Skeletal muscle tissue (tissue), 4 donors: Measurements from ENCODE around the gene TRIO. TPM values are rescaled to one million over a fixed set of nuclear protein-coding genes. Genes with fewer than 3 reads are reported as not detected.

Experiments used
- H3K27ac ChIP-seq: one replicate; pipeline ENCODE4 v1.7.0; 2013; ENCODE audit warnings: mild to moderate bottlenecking, low read depth, low read length, inconsistent platforms
- H3K27me3 ChIP-seq, 3 donors: one replicate each; pipeline ENCODE4 v1.7.0; 2013; ENCODE audit warnings: low read length in 3 of 3; ENCODE audit not compliant: control insufficient read depth in 3 of 3, insufficient read depth in 3 of 3
- H3K36me3 ChIP-seq, 3 donors: one replicate each; pipeline ENCODE4 v1.7.0; 2013; ENCODE audit warnings: low read length in 3 of 3; ENCODE audit not compliant: control insufficient read depth in 3 of 3, insufficient read depth in 3 of 3
- H3K4me1 ChIP-seq, 3 donors: one replicate each; pipeline ENCODE4 v1.7.0; 2013; ENCODE audit warnings: low read length in 3 of 3, mild to moderate bottlenecking in 3 of 3; ENCODE audit not compliant: control insufficient read depth in 3 of 3, insufficient read depth in 3 of 3
- H3K4me3 ChIP-seq, 3 donors: one replicate each; pipeline ENCODE4 v1.7.0; 2013; ENCODE audit warnings: low read length in 3 of 3
- H3K9ac ChIP-seq, 3 donors: one replicate each; pipeline ENCODE4 v1.7.0; 2013; ENCODE audit warnings: low read length in 3 of 3, mild to moderate bottlenecking in 3 of 3, moderate library complexity in 2 of 3, low read depth in 1 of 3
- H3K9me3 ChIP-seq, 3 donors: one replicate each; pipeline ENCODE4 v1.7.0; 2013; ENCODE audit warnings: low read length in 3 of 3; ENCODE audit not compliant: control insufficient read depth in 3 of 3
- total RNA-seq: library from RNA; depleted of rRNA; stranded (reverse); fragments of >200 nt; gene quantifications from one replicate; pipeline ENCODE4 v1.2.3, GENCODE V29; 2014
- donor health status: Osteomylitis.

Gene TRIO
- total RNA-seq, 1 donor from 2014 or later: 200 TPM

- Histone ChIP-seq H3K4me3 (no peak overlapping the region), H3K36me3 (no peaks in the 10 kb centered on the region), H3K27me3 (no peaks in the 10 kb centered on the region), H3K4me1 (peaks cover 10 to 18% (median 15%) of the 10 kb centered on the region in 3 donors), H3K9ac (no peak overlapping the region), H3K9me3 (no peaks in the 10 kb centered on the region), H3K27ac (no peak overlapping the region)
These were observed 9.1 kb upstream of the TRIO start for GRCh38 chr5:14134083-14134482.

GRCh38 chr5:14134771-14135170, 8.4 kb upstream of the TRIO start:
- no peaks in the 10 kb centered on the region for H3K27me3 ChIP-seq
- H3K9me3 ChIP-seq: no peaks in the 10 kb centered on the region
- H3K36me3 ChIP-seq: no peaks in the 10 kb centered on the region
- H3K4me3 ChIP-seq: no peak overlapping the region
- H3K9ac ChIP-seq: no peak overlapping the region
- H3K4me1 ChIP-seq: peaks cover 12 to 21% (median 19%) of the 10 kb centered on the region in 3 donors
- no peak overlapping the region for H3K27ac ChIP-seq

GRCh38 chr5:14135621-14136020, 7.5 kb upstream of the TRIO start:
- Histone ChIP-seq H3K27me3 (no peaks in the 10 kb centered on the region), H3K27ac (no peak overlapping the region), H3K9ac (no peak overlapping the region), H3K9me3 (no peaks in the 10 kb centered on the region), H3K4me1 (peaks cover 12 to 25% (median 19%) of the 10 kb centered on the region in 3 donors), H3K36me3 (no peaks in the 10 kb centered on the region), H3K4me3 (no peak overlapping the region)

GRCh38 chr5:14136228-14136627, 6.9 kb upstream of the TRIO start:
- Histone ChIP-seq H3K27me3 (no peaks in the 10 kb centered on the region), H3K27ac (no peak overlapping the region), H3K9me3 (no peaks in the 10 kb centered on the region), H3K9ac (no peak overlapping the region), H3K36me3 (no peaks in the 10 kb centered on the region), H3K4me3 (no peak overlapping the region), H3K4me1 (peaks cover 12 to 25% (median 19%) of the 10 kb centered on the region in 3 donors)

- H3K27me3 ChIP-seq: no peaks in the 10 kb centered on the region
- peaks cover 12 to 25% (median 13%) of the 10 kb centered on the region in 3 donors for H3K4me1 ChIP-seq
- H3K4me3 ChIP-seq: no peak overlapping the region
- H3K9ac ChIP-seq: no peak overlapping the region
- no peaks in the 10 kb centered on the region for H3K36me3 ChIP-seq
- no peaks in the 10 kb centered on the region for H3K9me3 ChIP-seq
- H3K27ac ChIP-seq: peak overlapping the region; percentile 36
These were observed 4.3 kb upstream of the TRIO start for GRCh38 chr5:14138608-14139540.

GRCh38 chr5:14141764-14142163, 1.4 kb upstream of the TRIO start:
- no peaks in the 10 kb centered on the region for H3K27me3 ChIP-seq
- H3K9ac ChIP-seq: no peak overlapping the region
- no peak overlapping the region for H3K4me3 ChIP-seq
- no peaks in the 10 kb centered on the region for H3K9me3 ChIP-seq
- H3K36me3 ChIP-seq: no peaks in the 10 kb centered on the region
- peaks cover 28 to 41% (median 29%) of the 10 kb centered on the region in 3 donors for H3K4me1 ChIP-seq
- H3K27ac ChIP-seq: no peak overlapping the region

- Histone ChIP-seq H3K9me3 (no peaks in the 10 kb centered on the region), H3K9ac (peak overlapping the region; percentile 75 to 88 (median 87)), H3K27me3 (no peaks in the 10 kb centered on the region), H3K4me3 (peak overlapping the region; percentile 73 to 77 (median 75)), H3K27ac (peak overlapping the region; percentile 88), H3K36me3 (no peaks in the 10 kb centered on the region), H3K4me1 (peaks cover 34 to 46% (median 34%) of the 10 kb centered on the region in 3 donors)
These were observed 828 bp upstream of the TRIO start for GRCh38 chr5:14142202-14142826.

- Histone ChIP-seq H3K9ac (peak overlapping the region in 2 of 3 donors; percentile 87 to 88), H3K36me3 (no peaks in the 10 kb centered on the region), H3K9me3 (no peaks in the 10 kb centered on the region), H3K4me1 (peaks cover 44 to 56% (median 44%) of the 10 kb centered on the region in 3 donors), H3K27me3 (no peaks in the 10 kb centered on the region), H3K27ac (no peak overlapping the region), H3K4me3 (peak overlapping the region; percentile 86 to 88 (median 87))
These were observed 351 bp downstream of the TRIO start for GRCh38 chr5:14143546-14143840.

- no peaks in the 10 kb centered on the region for H3K9me3 ChIP-seq
- peak overlapping the region; percentile 87 to 93 (median 88) for H3K9ac ChIP-seq
- no peaks in the 10 kb centered on the region for H3K36me3 ChIP-seq
- H3K27me3 ChIP-seq: no peaks in the 10 kb centered on the region
- H3K4me3 ChIP-seq: peak overlapping the region; percentile 86 to 88 (median 87)
- H3K4me1 ChIP-seq: peaks cover 44 to 56% (median 45%) of the 10 kb centered on the region in 3 donors
- H3K27ac ChIP-seq: peak overlapping the region; percentile 91
These were observed 871 bp downstream of the TRIO start for GRCh38 chr5:14143841-14144585.
